ENCODE results near the gene IMPDH1. TPM values are rescaled to one million over a fixed set of nuclear protein-coding genes. Genes with fewer than 3 reads are reported as not detected.

IMPDH1 gene
- polyA plus RNA-seq, 1 donor from 2014 or later, result 49.7 TPM

DNA sequence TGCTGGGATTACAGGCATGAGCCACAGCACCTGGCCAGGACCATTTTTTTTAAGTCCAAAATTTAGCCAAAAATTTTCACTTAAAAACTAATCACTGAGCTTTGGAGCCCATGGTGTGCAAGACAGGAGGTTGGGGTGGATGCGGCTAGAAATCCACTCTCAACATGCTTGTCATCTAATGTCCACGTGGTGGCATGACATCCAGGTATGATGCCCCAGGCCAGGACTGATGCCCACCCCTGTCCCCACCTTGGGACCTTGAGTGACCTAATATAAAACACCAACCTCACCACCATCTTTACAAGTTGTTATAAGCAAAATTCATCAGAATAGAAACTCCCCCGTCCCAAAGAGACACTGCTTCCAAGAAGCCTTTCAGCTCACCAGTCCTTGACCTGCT lies 20.4 kb upstream of the IMPDH1 start:
- TF ChIP-seq, protein P1, sequence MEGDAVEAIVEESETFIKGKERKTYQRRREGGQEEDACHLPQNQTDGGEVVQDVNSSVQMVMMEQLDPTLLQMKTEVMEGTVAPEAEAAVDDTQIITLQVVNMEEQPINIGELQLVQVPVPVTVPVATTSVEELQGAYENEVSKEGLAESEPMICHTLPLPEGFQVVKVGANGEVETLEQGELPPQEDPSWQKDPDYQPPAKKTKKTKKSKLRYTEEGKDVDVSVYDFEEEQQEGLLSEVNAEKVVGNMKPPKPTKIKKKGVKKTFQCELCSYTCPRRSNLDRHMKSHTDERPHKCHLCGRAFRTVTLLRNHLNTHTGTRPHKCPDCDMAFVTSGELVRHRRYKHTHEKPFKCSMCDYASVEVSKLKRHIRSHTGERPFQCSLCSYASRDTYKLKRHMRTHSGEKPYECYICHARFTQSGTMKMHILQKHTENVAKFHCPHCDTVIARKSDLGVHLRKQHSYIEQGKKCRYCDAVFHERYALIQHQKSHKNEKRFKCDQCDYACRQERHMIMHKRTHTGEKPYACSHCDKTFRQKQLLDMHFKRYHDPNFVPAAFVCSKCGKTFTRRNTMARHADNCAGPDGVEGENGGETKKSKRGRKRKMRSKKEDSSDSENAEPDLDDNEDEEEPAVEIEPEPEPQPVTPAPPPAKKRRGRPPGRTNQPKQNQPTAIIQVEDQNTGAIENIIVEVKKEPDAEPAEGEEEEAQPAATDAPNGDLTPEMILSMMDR (IDR thresholded peaks at IDR 0.05; ENCODE audit: poor library complexity, severe bottlenecking), result no peak
- TF ChIP-seq RAD21 (conservative IDR thresholded peaks at IDR 0.05) (no peak), EP300 (conservative IDR thresholded peaks at IDR 0.05; ENCODE audit: poor library complexity, severe bottlenecking) (no peak), EZH2 (IDR thresholded peaks at IDR 0.05; ENCODE audit: borderline replicate concordance, insufficient read depth, low read length, poor library complexity, severe bottlenecking) (no peak), TAF1 (IDR thresholded peaks at IDR 0.05; ENCODE audit: low read depth) (no peak), POLR2AphosphoS5 (IDR thresholded peaks at IDR 0.05) (no peak), SMC3 (conservative IDR thresholded peaks at IDR 0.05; ENCODE audit: poor library complexity) (no peak), MXI1 (conservative IDR thresholded peaks at IDR 0.05; ENCODE audit: poor library complexity, severe bottlenecking) (no peak)
- TF ChIP-seq, protein P2, sequence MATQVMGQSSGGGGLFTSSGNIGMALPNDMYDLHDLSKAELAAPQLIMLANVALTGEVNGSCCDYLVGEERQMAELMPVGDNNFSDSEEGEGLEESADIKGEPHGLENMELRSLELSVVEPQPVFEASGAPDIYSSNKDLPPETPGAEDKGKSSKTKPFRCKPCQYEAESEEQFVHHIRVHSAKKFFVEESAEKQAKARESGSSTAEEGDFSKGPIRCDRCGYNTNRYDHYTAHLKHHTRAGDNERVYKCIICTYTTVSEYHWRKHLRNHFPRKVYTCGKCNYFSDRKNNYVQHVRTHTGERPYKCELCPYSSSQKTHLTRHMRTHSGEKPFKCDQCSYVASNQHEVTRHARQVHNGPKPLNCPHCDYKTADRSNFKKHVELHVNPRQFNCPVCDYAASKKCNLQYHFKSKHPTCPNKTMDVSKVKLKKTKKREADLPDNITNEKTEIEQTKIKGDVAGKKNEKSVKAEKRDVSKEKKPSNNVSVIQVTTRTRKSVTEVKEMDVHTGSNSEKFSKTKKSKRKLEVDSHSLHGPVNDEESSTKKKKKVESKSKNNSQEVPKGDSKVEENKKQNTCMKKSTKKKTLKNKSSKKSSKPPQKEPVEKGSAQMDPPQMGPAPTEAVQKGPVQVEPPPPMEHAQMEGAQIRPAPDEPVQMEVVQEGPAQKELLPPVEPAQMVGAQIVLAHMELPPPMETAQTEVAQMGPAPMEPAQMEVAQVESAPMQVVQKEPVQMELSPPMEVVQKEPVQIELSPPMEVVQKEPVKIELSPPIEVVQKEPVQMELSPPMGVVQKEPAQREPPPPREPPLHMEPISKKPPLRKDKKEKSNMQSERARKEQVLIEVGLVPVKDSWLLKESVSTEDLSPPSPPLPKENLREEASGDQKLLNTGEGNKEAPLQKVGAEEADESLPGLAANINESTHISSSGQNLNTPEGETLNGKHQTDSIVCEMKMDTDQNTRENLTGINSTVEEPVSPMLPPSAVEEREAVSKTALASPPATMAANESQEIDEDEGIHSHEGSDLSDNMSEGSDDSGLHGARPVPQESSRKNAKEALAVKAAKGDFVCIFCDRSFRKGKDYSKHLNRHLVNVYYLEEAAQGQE (IDR thresholded peaks at IDR 0.05; ENCODE audit: borderline replicate concordance), result no peak
- H3K79me2 ChIP-seq (replicated peaks; ENCODE audit: insufficient read depth, low read length), result no peaks in the 10 kb centered on the region
- H3K9ac ChIP-seq (ENCODE audit: low read length), result no peak overlapping the region
- no peak overlapping the region for H2AFZ ChIP-seq (ENCODE audit: low read depth, low read length)
- no peaks in the 10 kb centered on the region for H3F3A ChIP-seq (ENCODE audit: insufficient read depth, low read length, poor library complexity, severe bottlenecking)
- H3K9me3 ChIP-seq (ENCODE audit: low read length), result no peaks in the 10 kb centered on the region
- no peaks in the 10 kb centered on the region for H3K9me2 ChIP-seq (ENCODE audit: insufficient read depth, low read length)
- no peaks in the 10 kb centered on the region for H4K20me1 ChIP-seq (ENCODE audit: insufficient read depth)
- no peaks in the 10 kb centered on the region for H3K36me3 ChIP-seq (ENCODE audit: insufficient read depth, low read length)
- no peak overlapping the region for H3K27ac ChIP-seq (ENCODE audit: low read length)
- no peaks in the 10 kb centered on the region for H3K27me3 ChIP-seq (ENCODE audit: insufficient read depth, low read depth, low read length)
- no peak overlapping the region for H3K4me3 ChIP-seq (ENCODE audit: low read length)
- no peak overlapping the region for H3K4me2 ChIP-seq (ENCODE audit: low read length)

DNA sequence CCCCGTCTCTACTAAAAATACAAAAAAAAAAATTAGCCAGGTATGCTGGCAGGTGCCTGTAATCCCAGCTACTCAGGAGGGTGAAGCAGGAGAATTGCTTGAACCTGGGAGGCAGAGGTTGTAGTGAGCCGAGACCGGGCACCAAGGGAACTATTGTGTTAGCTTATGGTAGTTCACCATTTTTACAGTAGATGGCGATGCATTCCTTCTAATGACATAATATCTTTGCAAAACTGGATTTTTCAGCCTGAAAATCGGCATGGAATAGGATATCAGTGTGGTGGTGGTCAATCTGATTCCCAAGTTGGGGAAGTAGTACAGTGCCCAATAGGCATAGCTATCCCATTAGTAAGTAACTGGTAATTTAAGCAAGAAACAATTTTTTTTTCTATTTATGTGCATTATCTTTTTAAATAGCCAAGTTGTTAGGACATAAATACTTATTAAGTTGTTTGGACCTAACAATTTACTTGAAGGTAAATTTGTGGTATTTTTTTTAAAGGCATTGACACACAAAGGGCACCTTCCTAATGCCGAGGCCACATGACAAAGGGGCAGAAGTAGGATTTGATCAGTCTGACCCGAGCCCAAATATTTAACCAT lies 17.6 kb upstream of the IMPDH1 start:
- Histone ChIP-seq H4K20me1 (ENCODE audit: insufficient read depth) (no peaks in the 10 kb centered on the region), H3K27me3 (ENCODE audit: insufficient read depth, low read depth, low read length) (no peaks in the 10 kb centered on the region), H3K9me2 (ENCODE audit: insufficient read depth, low read length) (no peaks in the 10 kb centered on the region), H3F3A (ENCODE audit: insufficient read depth, low read length, poor library complexity, severe bottlenecking) (no peaks in the 10 kb centered on the region), H3K79me2 (replicated peaks; ENCODE audit: insufficient read depth, low read length) (no peaks in the 10 kb centered on the region), H3K9me3 (ENCODE audit: low read length) (no peaks in the 10 kb centered on the region), H3K27ac (ENCODE audit: low read length) (no peak overlapping the region), H3K36me3 (ENCODE audit: insufficient read depth, low read length) (no peaks in the 10 kb centered on the region), H2AFZ (ENCODE audit: low read depth, low read length) (no peak overlapping the region), H3K9ac (ENCODE audit: low read length) (no peak overlapping the region), H3K4me3 (ENCODE audit: low read length) (no peak overlapping the region), H3K4me2 (ENCODE audit: low read length) (no peak overlapping the region)
- TF ChIP-seq SMC3 (conservative IDR thresholded peaks at IDR 0.05; ENCODE audit: poor library complexity) (peak; percentile 80), RAD21 (conservative IDR thresholded peaks at IDR 0.05) (peak; percentile 86), MXI1 (conservative IDR thresholded peaks at IDR 0.05; ENCODE audit: poor library complexity, severe bottlenecking) (no peak), EP300 (conservative IDR thresholded peaks at IDR 0.05; ENCODE audit: poor library complexity, severe bottlenecking) (no peak), TAF1 (IDR thresholded peaks at IDR 0.05; ENCODE audit: low read depth) (no peak), POLR2AphosphoS5 (IDR thresholded peaks at IDR 0.05) (no peak), EZH2 (IDR thresholded peaks at IDR 0.05; ENCODE audit: borderline replicate concordance, insufficient read depth, low read length, poor library complexity, severe bottlenecking) (no peak)
- TF ChIP-seq, protein P1 (IDR thresholded peaks at IDR 0.05; ENCODE audit: poor library complexity, severe bottlenecking), result peak; percentile 89
- TF ChIP-seq, protein P2 (IDR thresholded peaks at IDR 0.05; ENCODE audit: borderline replicate concordance), result no peak
